ENCODE measurements around the gene UBAC1.
A peak's percentile ranks its signal among the peaks of the same experiment; 100 is the strongest.
"Not testable (repeated sequence)": the region's sequence is repeated elsewhere in the genome, so short reads cannot be mapped to it uniquely, and the experiment has no call there.

UBAC1 gene

GRCh38 chr9:135919318-135919890, 41.8 kb downstream of the UBAC1 start:
- DNase-seq, result no peak

DNA sequence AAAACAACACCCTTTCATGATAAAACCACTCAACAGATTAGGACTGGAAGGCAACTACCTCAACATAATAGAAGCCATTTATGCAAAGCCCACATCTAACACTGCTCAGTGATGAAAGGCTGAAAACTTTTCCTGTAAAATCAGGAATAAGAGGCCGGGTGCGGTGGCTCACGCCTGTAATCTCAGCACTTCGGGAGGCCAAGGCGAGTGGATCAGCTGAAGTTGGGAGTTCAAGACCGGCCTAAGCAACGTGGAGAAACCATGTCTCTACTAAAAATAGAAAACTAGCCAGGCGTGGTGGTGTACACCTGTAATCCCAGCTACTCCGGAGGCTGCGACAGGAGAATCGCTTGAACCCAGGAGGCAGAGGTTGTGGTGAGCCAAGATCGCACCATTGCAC, 44.9 kb downstream of the UBAC1 start:
- not testable (repeated sequence) for DNase-seq

GRCh38 chr9:135914921-135915320, 46.3 kb downstream of the UBAC1 start:
- no peak for DNase-seq

DNA sequence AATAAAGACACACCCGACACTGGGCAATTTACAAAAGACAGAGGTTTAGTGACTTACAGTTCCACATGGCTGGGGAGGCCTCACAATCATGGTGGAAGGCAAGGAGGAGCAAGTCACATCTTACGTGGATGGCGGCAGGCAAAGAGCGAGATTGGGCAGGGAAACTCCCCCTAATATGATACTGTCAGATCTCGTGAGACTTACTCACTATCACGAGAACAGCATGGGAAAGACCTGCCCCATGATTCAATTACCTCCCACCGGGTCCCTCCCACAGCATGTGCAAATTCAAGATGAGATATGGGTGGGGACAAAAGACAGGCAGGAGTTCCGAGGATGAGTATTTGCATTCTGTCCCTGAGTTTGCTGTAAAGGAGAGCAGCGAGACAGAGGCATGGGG, 49.9 kb downstream of the UBAC1 start:
- DNase-seq, result not testable (repeated sequence)

DNA sequence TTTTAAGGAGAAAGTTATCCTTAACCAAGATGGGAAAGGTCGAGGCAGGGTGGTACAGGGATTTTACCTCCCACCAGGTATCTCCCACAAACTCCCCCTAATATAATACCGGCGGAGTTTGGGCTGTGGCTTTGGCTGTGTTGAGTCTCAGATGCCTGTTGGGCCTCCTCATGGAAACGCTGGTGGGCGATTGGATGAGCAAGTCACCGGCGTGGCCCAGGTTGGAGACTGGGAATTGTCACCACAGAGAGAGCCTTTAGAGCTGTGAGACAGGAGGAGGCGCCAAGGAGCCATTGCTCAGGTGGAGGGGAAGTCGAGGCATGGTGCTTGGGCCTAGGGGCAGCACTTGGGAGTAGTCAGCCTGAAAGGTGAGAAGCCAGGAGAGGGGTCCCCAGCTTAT, 50.4 kb downstream of the UBAC1 start:
- DNase-seq, result no peak

DNA sequence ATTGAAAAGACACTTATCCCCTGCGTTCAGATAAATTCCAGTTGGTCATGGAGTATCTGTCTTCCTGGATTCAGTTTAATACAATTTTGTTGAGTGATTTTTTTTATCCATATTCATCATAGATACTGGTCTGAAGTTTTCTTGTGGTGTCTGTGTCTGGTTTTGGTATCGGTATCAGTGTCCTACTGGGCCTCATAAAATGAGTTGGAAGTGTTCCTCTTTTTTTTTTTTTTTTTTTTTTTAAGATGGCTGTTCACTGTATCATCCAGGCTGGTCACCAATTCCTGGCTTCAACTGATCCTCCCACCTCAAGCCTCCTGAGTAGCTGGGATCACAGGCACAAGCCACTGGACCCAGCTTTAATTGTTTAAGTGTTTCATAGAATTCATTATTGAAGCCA, 51.0 kb downstream of the UBAC1 start:
- no peak for DNase-seq

DNA sequence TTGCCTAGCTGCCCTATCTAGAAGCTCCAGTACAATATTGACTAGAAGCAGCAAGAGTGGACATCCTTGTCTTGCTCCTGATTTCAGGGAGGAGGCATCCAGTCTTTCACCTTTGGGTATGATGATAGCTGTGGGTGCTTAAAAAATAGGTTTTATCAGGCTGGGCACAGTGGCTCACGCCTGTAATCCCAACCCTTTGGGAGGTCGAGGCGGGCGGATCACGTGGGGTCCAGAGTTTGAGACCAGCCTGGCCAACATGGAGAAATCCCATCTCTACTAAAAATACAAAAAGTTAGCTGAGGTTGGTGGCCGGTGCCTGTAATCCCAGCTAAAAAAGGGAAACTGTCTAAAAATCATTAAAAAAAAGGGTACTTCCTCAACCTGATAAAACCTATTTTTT, 51.8 kb downstream of the UBAC1 start:
- DNase-seq, result no peak

- no peak for DNase-seq
Observed at GRCh38 chr9:135908754-135909204, 52.4 kb downstream of the UBAC1 start.

GRCh38 chr9:135908093-135908753, 53.0 kb downstream of the UBAC1 start:
- DNase-seq, result peak; percentile 45

GRCh38 chr9:135907431-135908092, 53.6 kb downstream of the UBAC1 start, which contains the start of gene CAMSAP1:
Gene CAMSAP1 (minus strand): TSS chr9:135907546. CDS start chr9:135907159, 387 bp downstream.
- DNase-seq, result peak; percentile 97

DNA sequence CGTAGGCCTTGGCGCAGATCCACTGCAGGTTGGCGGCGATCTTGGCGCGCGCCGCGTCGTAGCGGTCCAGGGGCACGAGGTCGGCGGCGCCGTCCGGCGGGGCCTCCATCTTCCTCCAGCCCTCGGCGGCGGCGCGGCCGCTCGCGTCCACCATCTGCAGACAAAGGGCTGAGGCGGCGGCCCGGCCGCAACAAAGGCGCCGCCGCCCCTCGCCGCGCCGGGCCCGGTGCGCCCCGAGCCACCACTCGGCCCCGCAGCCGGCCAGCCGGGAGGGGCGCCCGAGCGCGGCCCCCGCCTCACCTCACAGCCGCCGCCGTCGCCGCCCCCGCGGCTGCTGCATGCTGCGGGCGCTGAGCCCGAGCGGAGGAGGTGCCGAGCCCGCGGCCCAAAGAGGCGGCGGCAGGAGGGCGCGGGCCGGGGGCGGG, 54.2 kb downstream of the UBAC1 start:
- DNase-seq, result no peak

DNA sequence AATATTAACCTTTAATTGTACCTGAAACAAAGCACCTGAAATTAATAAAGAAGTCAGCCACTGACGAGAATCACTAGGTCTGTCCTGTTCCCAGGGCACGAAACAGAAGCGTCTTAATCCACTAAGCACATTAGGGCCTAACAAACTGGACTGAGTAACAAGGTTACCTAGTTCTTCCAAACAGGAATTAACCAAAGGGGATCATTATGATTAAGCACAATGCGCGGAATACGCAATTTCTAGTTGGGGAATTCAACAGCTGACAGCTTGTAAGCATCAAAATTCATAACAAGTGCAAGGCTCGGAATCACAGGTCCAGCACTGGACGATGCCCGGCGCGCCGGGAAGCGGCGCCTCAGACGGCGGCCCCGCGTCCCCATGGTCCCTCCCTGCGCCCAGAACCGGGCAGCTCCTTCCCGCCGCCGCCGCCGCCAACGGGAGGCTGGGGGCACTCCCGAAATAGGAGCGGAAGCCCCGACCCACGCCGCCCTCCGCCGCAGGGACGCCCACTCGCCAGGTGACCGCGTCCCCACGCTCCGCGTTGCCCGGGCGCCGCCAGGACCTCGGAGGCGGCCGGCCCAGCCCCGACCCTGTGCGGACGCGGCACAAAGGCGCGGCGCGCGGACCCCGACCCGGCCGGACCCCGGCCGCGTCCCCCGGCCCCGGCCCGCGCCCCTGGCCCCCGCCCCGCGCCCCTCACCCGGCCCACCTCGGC, 54.7 kb downstream of the UBAC1 start:
- no peak for DNase-seq

- no peak for DNase-seq
Observed at GRCh38 chr9:135905380-135906258, 55.6 kb downstream of the UBAC1 start.

DNA sequence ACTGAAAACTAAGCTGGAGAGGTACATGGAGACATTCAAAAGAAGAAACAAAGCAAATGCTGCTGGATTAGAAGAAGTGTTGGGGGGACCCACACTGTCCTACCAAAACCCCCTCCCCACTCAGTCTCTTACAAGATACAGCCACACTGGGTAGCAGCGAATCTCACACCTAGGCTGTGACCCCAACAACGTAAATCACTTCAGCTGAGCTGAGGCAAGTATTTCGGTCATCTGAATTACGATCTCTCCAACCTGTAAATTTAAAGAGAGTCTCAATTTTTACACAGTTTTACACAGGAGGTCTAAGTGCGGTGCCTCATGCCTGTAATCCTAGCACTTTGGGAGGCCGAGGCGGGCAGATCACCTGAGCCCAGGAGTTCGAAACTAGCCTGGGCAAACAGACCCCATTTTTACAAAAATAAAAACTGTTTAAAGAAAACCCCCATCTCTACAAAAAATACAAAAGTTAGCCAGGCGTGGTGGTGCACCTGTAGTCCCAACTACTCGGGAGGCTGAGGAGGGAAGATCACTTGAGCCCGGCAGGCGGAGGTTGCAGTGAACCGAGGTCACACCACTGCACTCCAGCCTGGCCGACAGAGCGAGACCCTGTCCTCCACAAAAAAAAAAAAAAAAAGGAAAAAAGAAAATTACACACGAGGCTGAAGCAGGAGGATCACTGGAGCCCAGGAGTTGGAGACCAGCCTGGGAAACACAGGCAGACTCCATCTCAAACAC, 57.2 kb downstream of the UBAC1 start:
- DNase-seq, result no peak

- no peak for DNase-seq
Observed at GRCh38 chr9:135903358-135903656, 57.9 kb downstream of the UBAC1 start.

DNA sequence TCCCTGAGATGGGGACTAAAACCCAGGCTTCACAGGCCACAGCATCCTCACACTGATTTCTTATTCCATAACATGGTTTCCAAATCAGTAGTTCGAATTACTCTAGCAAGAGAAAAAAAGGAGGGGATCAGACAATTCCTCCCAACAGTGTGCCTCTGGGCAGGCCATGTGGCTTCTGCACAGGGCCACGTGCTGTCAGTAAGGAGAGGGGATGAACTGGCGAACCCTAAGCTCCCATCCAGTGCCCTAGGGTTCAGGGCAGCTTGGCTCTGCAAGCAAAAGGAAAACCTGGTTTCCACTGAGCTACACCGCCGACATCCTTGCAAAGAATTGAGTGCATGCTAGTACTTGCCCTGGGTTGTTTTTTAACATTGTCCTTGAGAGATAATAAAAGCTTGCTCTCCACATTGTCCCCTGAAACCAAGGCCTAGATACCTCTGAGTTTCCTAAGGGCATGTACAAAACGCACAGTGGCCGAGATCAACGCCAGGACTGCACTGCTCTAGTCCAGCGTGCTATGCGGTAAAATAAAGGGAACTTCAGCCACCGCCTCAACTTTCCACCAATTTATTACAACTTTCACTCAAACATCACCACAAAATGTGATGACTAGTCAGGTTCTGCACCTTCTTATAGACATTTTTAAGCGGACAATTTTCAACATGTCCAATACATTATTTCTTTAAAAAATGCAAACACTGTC, 58.4 kb downstream of the UBAC1 start:
- no peak for DNase-seq

- DNase-seq, result no peak
Observed at GRCh38 chr9:135901826-135902225, 59.3 kb downstream of the UBAC1 start.

DNA sequence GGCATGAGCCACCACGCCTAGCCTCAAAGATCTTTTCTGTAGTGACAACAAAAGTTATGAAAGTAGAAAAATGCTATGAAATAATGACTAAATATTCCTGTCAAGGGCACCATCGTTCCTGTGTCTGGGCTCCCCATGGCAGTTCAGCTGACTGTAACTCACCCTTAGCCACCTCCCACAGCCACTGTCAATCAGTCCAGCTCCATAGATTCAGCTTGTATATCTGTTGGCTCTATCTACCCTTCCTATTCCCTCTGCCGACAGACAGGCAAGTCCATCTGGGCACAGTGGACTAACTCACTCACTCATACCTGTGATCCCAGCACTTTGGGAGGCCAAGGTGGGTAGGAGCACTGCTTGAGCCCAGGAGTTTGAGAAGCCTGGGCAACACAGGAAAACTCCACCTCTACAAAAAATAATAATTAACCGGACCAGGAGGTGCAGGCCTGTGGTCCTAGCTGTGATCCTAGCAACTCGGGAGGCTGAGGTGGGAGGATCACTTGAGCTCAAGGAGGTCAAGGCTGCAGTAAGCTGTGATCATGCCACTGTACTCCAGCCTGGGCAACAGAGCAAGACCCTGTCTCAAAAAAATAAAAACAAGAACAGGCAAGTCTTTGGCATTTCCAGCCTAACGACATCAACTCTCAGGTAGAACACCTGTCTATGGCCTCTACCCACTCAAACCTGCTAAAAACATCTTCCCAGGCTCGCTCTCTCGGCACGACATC, 60.0 kb downstream of the UBAC1 start:
- DNase-seq, result no peak

DNA sequence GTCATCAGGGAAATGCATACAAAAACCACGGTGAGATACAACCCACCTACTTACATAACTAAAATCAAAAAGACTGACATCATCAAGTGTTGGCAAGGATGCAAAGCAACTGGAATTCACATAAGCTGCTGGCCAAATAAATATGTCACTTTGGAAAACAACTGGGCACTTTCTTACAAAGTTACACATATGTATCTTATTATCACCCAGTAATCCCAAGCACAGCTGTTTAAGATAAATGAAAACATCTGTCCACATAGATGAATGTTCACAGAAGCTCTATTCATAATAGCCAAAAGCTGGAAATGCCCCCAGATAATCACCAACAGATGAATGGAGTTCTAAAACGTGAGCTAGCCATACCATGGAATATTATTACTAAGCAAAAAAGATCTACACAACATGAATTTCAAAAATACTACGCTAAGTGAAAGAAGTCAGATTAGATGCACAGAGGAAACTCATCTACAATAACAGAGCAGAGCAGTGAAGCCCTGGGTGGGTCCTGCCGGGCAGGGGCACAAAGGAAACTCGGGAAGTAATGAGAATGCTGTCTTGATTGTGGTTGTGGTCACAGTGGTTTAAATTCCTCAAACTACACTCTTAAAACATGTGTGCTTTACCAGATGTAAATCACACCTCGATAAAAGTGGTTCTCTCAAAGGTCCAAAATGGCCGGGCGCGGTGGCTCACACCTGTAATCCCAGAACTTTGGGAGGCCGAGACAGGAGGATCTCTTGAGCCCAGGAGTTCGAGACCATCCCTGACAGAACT, 62.4 kb downstream of the UBAC1 start:
- DNase-seq, result no peak

DNA sequence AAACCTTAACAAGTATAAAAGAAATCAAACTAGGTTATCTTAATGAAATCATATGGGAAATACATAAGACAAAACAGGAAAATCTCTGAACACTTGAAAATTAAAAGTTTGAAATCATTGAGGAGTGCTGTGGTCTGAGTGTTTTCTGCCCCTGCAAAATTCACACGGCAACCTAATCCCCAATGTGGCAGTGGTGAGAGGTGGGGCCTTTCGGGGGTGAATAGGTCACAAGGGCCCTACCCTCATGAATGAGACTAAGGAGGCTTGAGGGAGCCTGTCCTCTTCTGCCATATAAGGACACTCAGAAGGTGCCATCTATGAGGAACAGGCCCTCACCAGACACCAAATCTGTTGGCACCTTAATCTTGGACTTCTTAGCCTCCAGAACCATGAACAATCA, 64.5 kb downstream of the UBAC1 start:
- no peak for DNase-seq

Data from right hindlimb (tissue), 1 donor.